GM13977 (cell line): ENCODE data around the gene GIMAP5.

Experiments
- DNase-seq: peaks from one replicate; pipeline ENCODE4 v3.0.0; 2012; ENCODE audit warnings: low spot score
- CTCF ChIP-seq: IDR thresholded peaks from 2 replicates; pipeline ENCODE4 v1.5.1; 2012; ENCODE audit warnings: mild to moderate bottlenecking, control low read depth; ENCODE audit not compliant: insufficient read depth; ENCODE audit errors: extremely low read depth, missing control alignments
- in situ Hi-C: fragments of 300-500 bp; cut with MboI; formaldehyde crosslinking; loops from one replicate; pipeline ENCODE4 v1.12.0; 2022; ENCODE audit warnings: low sequenced_read_pairs, low pct_unique_long_range_greater_than_20kb, mixed read lengths, inconsistent platforms; ENCODE audit not compliant: unreplicated experiment

GIMAP5 gene

DNA sequence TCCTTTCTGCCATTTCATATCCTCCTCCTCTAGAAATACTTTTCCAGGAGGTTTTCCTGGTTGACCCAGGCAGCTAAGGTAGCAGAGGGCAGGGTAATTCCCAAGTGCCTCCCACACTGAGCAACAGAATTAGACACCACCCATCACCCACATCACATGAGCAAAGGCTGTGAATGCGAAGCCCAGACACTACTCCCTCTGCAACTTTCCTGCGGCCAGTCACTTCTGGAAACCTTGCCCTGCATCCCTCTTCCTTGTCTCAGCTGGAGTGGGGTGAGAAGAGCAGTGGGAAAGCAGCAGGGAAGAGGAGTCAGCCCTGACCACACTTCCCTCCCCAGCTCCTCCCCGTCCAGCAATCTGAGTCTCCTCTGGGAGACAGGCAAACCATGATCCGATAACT lies 47.7 kb downstream of the GIMAP5 start:
- no peak for TF ChIP-seq CTCF
- in situ Hi-C loops = no loop called here
- DNase-seq = no peak

GRCh38 chr7:150787321-150788281 lies 50.4 kb downstream of the GIMAP5 start:
- no peak for DNase-seq
- in situ Hi-C loops = no loop called here
- TF ChIP-seq CTCF = no peak

- in situ Hi-C loops = no loop called here
- no peak for DNase-seq
- TF ChIP-seq CTCF = no peak
These were observed 51.5 kb downstream of the GIMAP5 start for GRCh38 chr7:150788474-150789269.

DNA sequence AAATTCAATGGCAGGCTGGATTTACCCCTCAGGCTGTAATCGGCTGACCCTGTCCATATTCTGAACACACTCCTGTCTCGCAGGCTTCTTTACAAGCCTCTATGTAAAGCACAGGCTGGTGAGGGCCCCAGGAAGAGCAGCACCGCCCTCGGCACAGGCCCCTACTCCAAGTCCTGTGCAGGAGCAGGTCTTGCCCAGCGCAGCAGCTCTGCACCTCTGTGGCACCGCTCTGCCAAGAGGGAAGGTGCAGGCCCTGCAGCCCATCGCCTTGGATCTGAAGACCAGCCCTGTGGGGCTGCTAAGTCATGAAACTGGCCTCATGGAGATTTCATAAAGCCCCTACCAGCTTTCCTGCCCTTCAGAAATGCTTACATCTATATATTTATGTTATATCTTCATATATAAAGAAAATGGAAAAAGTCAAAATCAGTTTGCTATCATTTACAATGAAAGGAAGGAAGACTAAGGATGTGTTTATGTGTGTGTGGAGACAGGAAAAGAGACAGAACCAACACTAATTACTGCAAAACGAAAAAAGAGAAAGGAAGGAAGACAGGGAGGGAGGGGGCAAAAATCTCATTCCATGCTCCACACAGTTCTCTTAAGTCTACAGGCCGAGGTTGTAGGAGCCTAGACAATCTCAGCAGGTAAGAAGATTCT lies 53.3 kb downstream of the GIMAP5 start:
- no peak for DNase-seq
- in situ Hi-C loops = no loop called here
- TF ChIP-seq CTCF = no peak

- DNase-seq = no peak
- TF ChIP-seq CTCF = no peak
These were observed 54.1 kb downstream of the GIMAP5 start for GRCh38 chr7:150791304-150791703.

GRCh38 chr7:150791746-150792452 lies 54.7 kb downstream of the GIMAP5 start:
- no peak for TF ChIP-seq CTCF
- DNase-seq = no peak
- in situ Hi-C loops = no loop called here

More at GRCh38 chr7:150791304-150791703, 54.1 kb downstream of the GIMAP5 start:
- in situ Hi-C loops = no loop called here
